SU-DHL-6 (cell line): ENCODE results near the gene PFN3.
"Not testable (repeated sequence)": the region's sequence is repeated elsewhere in the genome, so short reads cannot be mapped to it uniquely, and the experiment has no call there.

Experiments used
- H2AFZ ChIP-seq: fragments of 200-600 bp; sonication (generic); 2 replicates; pipeline ENCODE4 v1.6.1; 2014; ENCODE audit warnings: low read depth, mild to moderate bottlenecking, moderate library complexity, mixed read lengths, antibody characterized with exemption, low read length; ENCODE audit not compliant: severe bottlenecking
- H3F3A ChIP-seq: fragments of 200-600 bp; shearing (Covaris generic); 2 replicates; pipeline ENCODE4 v1.6.0; 2016; ENCODE audit warnings: antibody characterized with exemption, mild to moderate bottlenecking; ENCODE audit not compliant: insufficient read depth
- H3K27ac ChIP-seq: fragments of 200-600 bp; sonication (generic); 2 replicates; pipeline ENCODE4 v1.5.1; 2016; ENCODE audit warnings: low read depth, mild to moderate bottlenecking, low read length, moderate library complexity, mixed read lengths
- H3K27me3 ChIP-seq: fragments of 200-600 bp; sonication (generic), shearing (Covaris generic); 2 replicates; pipeline ENCODE4 v1.6.0; 2014; ENCODE audit warnings: mild to moderate bottlenecking, low read length
- H3K36me3 ChIP-seq: fragments of 200-600 bp; sonication (generic); 2 replicates; pipeline ENCODE4 v1.6.1; 2014; ENCODE audit warnings: mild to moderate bottlenecking, low read length, mixed read lengths
- H3K4me2 ChIP-seq: fragments of 300-600, 200-600 bp; shearing (Covaris generic), sonication (generic); 2 replicates; pipeline ENCODE4 v1.6.0; 2014; ENCODE audit warnings: low read length, low read depth, mild to moderate bottlenecking; ENCODE audit not compliant: poor library complexity, severe bottlenecking
- H3K4me3 ChIP-seq: fragments of 200-600 bp; sonication (generic); 2 replicates; pipeline ENCODE4 v1.5.1; 2014; ENCODE audit warnings: antibody characterized with exemption, low read length, mild to moderate bottlenecking, mixed read lengths; ENCODE audit not compliant: insufficient read depth, poor library complexity, severe bottlenecking
- H3K79me2 ChIP-seq: fragments of 200-600 bp; sonication (generic); 2 replicates; pipeline ENCODE4 v1.6.1; 2014; ENCODE audit warnings: mild to moderate bottlenecking, low read length, moderate library complexity; ENCODE audit not compliant: insufficient read depth
- H3K9ac ChIP-seq: fragments of 200-600 bp; sonication (generic); 2 replicates; pipeline ENCODE4 v1.7.0; 2014; ENCODE audit warnings: mild to moderate bottlenecking, low read length
- H3K9me2 ChIP-seq: fragments of 200-600 bp; sonication (generic); replicated peaks from 2 replicates; pipeline ENCODE4 v1.6.1; 2014; ENCODE audit warnings: low read length; ENCODE audit not compliant: insufficient read depth
- H3K9me3 ChIP-seq: fragments of 200-600 bp; sonication (generic); 2 replicates; pipeline ENCODE4 v1.6.1; 2014; ENCODE audit warnings: low read length, mixed read lengths; ENCODE audit not compliant: insufficient read depth
- H4K20me1 ChIP-seq: fragments of 200-600 bp; sonication (generic); 2 replicates; pipeline ENCODE4 v1.6.1; 2014; ENCODE audit warnings: low read depth, mild to moderate bottlenecking, antibody characterized with exemption, low read length, moderate library complexity, mixed read lengths
- EZH2phosphoT487 ChIP-seq: fragments of 200-600 bp; sonication (generic), shearing (Covaris generic); conservative IDR thresholded peaks from 2 replicates; pipeline ENCODE4 v1.6.1; 2018; ENCODE audit warnings: mild to moderate bottlenecking, antibody characterized with exemption, low read length, moderate library complexity, mixed read lengths
- TF ChIP-seq, protein P1 (sequence below): fragments of 200-600 bp; sonication (generic); IDR thresholded peaks from one replicate; pipeline ENCODE4 v1.5.1; 2017; ENCODE audit warnings: antibody characterized with exemption, mild to moderate bottlenecking, low read length, moderate library complexity; ENCODE audit not compliant: insufficient read depth, poor library complexity, severe bottlenecking

Gene PFN3

DNA sequence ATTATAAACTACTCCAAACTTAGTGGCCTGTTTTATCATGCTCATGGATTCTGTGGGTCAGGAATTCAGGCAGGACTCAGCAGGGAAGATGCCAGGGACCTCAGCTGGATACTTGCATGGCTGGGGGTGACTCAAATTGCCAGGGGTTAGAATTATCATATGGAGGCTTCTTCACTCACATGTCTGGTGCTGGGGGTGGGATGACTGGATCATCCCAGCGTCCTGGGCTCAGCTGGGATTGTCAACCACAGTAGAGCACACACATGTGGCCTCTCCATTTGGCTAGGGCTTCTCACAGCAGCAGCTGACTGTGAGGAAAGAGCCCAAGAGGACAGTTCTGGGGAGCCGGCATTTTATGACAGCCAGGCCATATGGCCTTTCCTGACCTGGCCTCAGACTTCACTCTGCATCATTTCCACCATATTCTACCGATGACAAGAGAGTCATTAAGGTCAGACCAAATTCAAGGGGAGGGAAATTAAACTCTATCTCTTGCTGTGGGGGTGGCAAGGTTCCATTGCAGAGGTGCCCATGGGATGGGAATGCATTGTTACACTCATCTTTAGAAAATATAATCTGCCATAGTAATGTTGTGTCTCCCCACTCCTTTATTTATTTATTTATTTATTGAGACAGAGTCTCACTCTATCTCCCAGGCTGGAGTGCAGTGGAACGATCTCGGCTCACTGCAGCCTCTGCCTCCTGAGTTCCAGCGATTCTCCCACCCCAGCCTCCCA lies 20.8 kb upstream of the PFN3 start:
- no peaks in the 10 kb centered on the region for H3F3A ChIP-seq
- H3K27ac ChIP-seq: no peak overlapping the region
- no peaks in the 10 kb centered on the region for H3K9me2 ChIP-seq
- no peak for TF ChIP-seq EZH2phosphoT487
- TF ChIP-seq, protein P1, sequence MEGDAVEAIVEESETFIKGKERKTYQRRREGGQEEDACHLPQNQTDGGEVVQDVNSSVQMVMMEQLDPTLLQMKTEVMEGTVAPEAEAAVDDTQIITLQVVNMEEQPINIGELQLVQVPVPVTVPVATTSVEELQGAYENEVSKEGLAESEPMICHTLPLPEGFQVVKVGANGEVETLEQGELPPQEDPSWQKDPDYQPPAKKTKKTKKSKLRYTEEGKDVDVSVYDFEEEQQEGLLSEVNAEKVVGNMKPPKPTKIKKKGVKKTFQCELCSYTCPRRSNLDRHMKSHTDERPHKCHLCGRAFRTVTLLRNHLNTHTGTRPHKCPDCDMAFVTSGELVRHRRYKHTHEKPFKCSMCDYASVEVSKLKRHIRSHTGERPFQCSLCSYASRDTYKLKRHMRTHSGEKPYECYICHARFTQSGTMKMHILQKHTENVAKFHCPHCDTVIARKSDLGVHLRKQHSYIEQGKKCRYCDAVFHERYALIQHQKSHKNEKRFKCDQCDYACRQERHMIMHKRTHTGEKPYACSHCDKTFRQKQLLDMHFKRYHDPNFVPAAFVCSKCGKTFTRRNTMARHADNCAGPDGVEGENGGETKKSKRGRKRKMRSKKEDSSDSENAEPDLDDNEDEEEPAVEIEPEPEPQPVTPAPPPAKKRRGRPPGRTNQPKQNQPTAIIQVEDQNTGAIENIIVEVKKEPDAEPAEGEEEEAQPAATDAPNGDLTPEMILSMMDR: no peak
- no peak overlapping the region for H2AFZ ChIP-seq
- no peaks in the 10 kb centered on the region for H3K9me3 ChIP-seq
- no peaks in the 10 kb centered on the region for H3K79me2 ChIP-seq
- no peak overlapping the region for H3K4me2 ChIP-seq
- H3K36me3 ChIP-seq: no peaks in the 10 kb centered on the region
- no peak overlapping the region for H3K4me3 ChIP-seq
- no peaks in the 10 kb centered on the region for H4K20me1 ChIP-seq
- no peak overlapping the region for H3K9ac ChIP-seq
- H3K27me3 ChIP-seq: no peaks in the 10 kb centered on the region

DNA sequence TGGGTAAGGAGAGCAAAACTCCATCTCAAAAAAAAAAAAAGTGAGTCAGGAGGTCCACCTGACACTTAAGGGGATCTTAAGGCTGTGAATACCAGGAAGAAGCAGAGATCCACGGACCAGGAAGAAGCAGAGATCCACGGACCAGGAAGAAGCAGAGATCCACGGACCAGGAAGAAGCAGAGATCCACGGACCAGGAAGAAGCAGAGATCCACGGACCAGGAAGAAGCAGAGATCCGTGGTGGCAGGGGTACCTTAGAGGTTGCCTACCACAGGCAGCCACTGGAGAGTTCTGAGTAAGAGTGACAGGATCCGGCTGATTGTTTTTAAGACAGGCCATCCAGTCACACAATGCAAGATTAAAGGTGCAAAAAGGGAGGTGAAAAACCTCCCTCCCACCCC lies 20.0 kb upstream of the PFN3 start:
- not testable (repeated sequence) for H3K9me2 ChIP-seq, H3K9me3 ChIP-seq, H2AFZ ChIP-seq, H3K4me3 ChIP-seq, H3K79me2 ChIP-seq, H3K27me3 ChIP-seq, H3K36me3 ChIP-seq, H4K20me1 ChIP-seq, H3K27ac ChIP-seq, H3K9ac ChIP-seq, H3F3A ChIP-seq, H3K4me2 ChIP-seq

DNA sequence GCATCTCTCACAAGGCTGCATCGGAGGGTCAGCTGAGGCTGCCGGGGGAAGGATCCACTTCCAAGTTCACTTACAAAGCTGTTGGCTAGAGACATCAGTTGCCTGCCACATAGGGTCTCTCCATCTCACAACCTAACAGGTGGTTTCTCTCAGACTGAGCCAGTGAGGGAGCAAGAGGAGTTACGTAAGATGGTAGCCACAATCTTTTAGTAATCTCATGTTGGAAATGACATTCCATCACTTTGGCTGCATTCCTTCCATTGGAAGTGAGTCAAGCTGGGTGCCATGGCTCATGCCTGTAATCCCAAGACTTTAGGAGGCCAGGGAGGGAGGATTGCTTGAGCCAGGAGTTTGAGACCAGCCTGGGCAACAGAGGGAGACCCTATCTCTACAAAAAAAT lies 18.6 kb upstream of the PFN3 start:
- Histone ChIP-seq H3K4me3 (no peak overlapping the region), H3K27me3 (no peaks in the 10 kb centered on the region), H3K27ac (no peak overlapping the region), H3K79me2 (no peaks in the 10 kb centered on the region), H3K4me2 (no peak overlapping the region), H3F3A (no peaks in the 10 kb centered on the region), H3K9me3 (no peaks in the 10 kb centered on the region), H3K9me2 (no peaks in the 10 kb centered on the region), H2AFZ (no peak overlapping the region), H3K9ac (no peak overlapping the region), H3K36me3 (no peaks in the 10 kb centered on the region), H4K20me1 (no peaks in the 10 kb centered on the region)
- TF ChIP-seq, protein P1: no peak
- TF ChIP-seq EZH2phosphoT487: no peak

DNA sequence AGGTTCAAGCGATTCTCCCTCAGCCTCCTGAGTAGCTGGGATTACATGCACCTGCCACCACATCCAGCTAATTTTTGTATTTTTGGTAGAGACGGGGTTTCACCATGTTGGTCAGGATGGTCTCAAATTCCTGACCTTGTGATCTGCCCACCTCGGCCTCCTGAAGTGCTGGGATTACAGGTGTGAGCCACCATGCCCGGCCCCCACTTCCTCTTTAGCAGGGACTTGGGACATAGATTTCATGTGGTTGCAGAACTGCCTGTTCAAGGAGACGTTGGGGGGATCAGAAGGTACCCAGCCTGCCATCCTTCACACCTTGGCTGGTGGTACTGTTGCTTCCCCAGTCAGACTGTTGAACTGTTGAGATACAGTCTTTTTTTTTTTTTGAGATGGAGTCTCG lies 16.6 kb upstream of the PFN3 start:
- not testable (repeated sequence) for H3K36me3 ChIP-seq, H3F3A ChIP-seq, H2AFZ ChIP-seq, H3K4me3 ChIP-seq, H3K9ac ChIP-seq, H3K9me2 ChIP-seq, H3K9me3 ChIP-seq, H3K79me2 ChIP-seq, H3K4me2 ChIP-seq, H4K20me1 ChIP-seq, H3K27ac ChIP-seq, H3K27me3 ChIP-seq
